ENCODE measurements around the gene CCDC27.

The CCDC27 gene

DNA sequence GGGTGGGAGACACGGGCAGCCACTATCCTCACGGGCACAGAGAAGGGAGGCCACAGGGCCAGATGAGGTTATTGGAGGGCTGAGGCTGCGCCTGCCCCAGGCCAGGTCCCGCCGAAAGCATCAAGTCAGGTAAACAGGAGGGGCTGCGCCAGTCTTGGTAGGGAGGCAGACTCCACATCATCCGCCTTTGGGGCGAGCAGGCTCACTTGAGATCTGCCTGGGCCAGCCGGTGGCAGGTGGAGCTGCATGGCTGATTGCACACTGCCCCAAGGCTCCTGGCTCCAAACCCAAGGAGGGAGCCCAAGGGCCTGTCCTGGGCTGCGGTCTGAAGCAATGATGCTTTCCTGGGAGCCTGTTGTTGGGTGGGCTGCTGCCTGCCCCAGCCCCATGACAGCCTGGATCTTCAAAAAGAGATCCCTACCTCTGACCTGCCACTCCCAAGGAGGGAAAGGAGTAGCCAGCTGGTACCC, 24.9 kb downstream of the CCDC27 start:
- DNase-seq (ENCODE audit: low read depth in 2 of 2), result no peak

DNA sequence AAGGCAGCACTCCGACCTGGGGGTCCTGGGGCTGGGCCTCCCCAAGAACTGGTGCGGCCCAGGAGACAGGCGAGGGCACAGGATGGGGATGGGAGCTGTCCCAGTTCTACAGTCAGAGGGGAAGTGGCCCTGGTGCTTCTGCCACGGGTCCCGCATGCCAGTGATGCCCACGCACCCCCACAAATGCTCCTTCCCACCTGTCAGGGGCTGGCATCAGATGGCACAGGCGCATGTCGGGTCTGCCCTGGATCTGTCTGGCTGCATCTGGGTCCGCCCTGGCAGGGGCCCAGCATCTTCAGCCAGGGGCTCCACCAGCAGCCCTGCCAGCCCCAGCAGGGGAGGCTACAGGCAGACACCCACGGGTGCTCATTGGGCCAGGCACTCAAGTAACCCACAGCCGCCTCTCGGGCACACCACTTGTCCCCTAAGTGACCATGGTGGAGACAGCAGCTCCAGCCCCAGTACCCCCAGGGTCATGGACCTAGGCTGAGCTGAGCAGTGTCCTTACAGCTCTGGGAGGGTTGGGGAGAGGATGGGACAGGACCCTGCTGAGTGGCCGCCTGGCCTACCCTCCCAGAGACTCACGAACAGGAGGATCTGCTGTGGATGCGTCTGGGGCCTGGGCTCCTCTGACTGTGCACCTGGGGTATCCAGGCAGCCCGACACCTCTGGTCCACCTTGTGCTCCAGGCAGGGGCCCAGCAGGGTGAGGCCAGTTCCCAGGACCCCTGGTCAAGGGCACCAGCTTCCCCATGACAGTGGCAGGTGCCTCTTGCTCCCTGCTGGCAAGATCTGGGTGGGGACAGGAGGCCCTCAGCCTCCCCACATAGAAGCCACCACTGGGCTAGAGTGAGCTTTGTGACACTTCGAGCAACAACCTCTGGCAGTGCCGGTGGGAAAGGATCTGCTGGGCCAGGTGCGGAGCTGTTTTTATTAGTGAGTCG, 25.7 kb downstream of the CCDC27 start:
- no peak for DNase-seq (ENCODE audit: low read depth in 2 of 2)

GRCh38 chr1:3778590-3779264, 26.5 kb downstream of the CCDC27 start:
- no peak for DNase-seq (ENCODE audit: low read depth in 2 of 2)

DNA sequence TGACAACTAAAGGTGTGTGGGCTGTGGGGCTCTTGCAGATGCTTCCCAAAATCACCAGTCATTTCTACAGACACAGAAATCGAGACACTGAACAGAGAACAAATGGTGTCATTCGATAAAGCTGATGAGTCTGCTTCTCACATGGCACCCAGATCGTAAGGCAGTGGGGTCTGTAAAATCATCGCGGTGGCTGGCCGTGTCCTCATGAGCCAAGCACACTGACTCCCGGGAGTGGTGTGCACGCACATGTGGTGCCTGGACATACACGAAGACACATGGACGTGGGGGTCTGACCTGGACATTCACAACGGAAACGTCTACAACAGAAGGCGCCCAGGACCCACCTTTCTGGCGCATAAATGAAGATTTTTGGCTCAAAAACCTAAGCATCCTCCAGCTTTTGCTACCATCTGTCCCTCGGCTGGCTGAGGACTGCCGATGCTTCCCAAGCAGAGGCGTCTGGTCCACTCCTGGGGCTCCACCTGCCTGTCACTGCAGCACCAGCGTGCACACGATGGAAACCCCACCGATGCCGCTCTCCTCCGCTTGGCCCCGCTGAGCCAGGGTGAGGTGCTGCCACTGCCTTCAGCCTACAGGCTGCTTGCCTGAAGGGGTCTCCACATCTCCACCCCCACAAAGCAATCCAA, 27.1 kb downstream of the CCDC27 start:
- DNase-seq (ENCODE audit: low read depth in 2 of 2), result no peak

- no peak for DNase-seq (ENCODE audit: low read depth in 2 of 2)
These were observed 27.7 kb downstream of the CCDC27 start for GRCh38 chr1:3779912-3780416.

GRCh38 chr1:3780901-3781300, 28.7 kb downstream of the CCDC27 start:
- DNase-seq (ENCODE audit: low read depth in 2 of 2), result no peak

GRCh38 chr1:3783651-3784474, 31.6 kb downstream of the CCDC27 start:
- DNase-seq (ENCODE audit: low read depth in 2 of 2), result no peak

DNA sequence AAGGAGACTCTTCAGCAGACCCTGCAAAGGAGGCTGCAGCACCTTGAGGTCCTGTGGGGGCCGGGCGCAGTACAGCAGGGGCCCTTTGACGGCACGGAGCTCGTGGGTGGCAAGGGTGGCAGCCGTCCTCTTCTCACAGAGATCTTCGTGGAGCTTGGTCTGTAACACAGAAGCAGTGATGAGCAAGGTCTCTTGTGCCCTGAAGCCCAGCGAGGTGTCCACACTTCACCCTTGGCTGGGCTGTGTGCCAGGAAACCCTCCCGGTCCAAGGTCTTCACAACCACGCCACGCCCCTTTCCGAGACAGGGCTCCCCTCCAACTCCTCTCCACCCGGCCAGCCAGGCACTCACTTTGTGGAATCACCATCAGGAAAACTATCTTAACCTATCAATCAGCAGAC, 32.8 kb downstream of the CCDC27 start:
- DNase-seq (ENCODE audit: low read depth in 2 of 2), result no peak

GRCh38 chr1:3785456-3786157, 33.4 kb downstream of the CCDC27 start:
- no peak for DNase-seq (ENCODE audit: low read depth in 2 of 2)

DNA sequence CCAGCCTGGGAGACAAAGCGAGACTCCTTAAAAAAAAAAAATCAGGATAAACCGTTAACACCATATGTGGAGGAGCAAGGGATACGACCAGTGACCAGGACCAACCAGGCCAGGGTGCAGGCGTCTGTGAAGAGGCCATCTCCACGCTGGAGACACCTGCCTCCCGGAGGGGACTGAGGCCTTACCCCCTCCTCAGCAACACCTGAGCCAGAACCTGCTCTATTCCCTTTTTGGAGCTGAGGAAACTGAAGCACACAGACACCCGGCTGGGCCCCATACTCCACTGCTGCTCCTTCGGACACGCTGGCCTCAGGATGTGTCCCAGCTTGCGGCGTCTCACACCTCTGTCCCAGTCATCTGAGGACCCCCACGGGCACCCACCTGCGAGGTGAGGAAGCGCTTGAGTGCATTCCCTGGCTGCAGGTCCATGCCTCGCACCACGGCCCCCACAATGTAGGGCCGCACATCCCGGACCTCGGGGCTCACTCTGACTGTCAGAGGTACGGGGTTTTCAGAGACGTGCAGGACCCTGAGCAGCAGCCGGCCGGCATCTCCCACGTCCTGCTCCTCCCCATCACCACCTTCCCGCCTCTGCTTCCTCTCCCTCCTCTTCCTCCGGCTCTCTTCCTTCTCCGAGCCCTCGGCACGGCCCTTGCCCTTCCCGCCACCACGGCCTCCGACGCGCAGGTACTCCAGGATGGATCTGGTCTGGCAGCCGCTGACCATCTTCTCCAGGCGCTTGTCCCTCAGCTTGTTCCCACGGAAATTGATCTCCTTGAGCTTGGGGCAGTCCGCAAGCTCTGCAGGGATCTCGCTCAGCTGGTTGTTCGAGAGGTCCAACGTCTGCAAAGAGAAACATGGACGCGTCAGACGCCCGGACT, 34.5 kb downstream of the CCDC27 start:
- DNase-seq (ENCODE audit: low read depth in 2 of 2), result no peak

DNA sequence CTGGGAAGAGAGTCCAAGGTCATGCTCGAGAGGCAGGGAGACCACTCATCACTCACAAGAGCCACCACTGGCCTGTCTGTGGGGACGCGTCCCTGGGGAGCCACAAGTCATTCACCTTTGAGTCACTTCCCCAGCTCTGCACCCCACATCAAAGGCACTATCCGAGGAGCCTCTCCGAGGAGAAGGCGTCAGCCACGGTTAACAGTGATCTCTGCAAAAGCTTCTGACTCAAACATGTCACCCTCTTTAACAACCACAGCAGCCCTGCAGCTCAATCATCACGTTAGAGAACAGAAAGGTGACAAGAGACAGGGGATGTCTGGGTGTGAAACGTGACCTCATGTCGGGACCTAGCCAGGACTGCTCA, 35.1 kb downstream of the CCDC27 start:
- DNase-seq (ENCODE audit: low read depth in 2 of 2), result no peak

GRCh38 chr1:3787745-3788605, 35.7 kb downstream of the CCDC27 start:
- DNase-seq (ENCODE audit: low read depth in 2 of 2), result no peak

DNA sequence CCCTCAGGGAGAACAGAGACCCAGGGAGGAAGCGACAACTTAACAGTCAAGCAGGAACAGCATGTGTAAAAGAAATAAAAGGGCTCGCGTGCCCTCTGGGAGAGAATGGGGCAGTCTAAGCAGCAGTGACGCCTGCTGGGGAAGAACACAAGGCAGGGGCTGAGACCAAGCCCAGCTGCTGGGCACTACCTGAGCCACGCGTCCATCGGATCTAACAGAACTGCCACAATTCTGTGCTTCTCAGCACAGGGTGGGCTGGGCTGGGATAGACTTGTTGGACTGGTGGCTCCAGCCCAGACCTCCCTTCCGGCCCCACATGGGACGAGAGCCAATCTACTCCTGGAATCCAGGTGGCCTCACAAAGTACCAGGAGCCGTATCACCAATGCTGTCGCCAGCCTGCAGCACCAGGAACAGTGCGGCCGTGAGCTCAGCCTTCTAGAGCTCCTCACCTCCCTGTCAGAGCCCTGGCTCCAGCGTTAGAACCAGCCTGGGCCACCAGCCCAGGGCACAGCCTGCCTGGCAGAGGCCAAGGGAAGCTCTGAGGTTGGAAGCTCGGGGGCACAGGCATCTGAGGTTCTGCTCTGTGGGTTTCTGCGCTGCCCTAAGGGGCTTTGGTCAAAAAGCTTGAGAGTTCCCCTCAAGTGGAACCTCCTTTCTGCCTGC, 36.6 kb downstream of the CCDC27 start:
- DNase-seq (ENCODE audit: low read depth in 2 of 2), result no peak

DNA sequence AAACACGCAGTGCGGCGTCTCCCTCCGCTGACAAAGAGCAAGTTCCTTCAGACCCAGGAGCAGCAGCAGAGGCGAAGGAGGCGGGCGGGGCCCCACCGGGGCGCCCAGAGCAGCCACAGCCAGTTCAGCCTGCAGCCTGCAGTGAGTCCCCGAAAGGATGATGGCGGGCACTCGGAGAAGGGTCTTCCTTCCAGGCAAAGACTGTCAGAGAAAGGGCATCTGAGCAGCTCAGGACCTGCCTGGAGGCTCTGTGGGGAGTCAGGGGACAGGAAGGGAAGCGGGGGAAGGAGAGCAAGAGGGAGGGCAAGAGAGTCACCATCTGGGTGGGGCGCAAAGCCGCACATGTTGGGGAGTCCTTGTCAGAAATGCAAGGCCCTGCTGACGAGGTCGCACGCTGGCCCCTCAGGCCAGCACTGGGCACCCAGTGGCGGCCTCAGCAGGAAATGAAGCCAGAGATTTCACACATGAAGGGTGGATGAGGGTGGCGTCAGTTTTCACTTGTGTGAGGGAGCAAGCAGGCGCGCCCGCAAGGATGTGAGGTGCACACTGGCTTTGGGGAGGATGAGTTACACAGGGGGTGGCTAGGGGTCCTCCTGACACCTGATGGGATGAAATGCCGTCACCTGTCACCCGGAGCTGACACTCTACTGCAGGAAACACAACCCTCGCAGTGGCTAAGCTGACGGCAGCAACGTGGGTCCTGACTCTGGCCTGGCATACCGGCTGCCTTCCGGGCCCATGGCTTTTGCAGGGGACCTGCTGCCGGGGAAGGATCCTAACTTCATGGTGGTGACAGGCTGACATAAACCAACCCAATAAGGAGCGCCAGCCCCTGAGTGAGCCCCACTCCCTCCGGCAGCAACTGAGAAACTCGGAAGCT, 37.4 kb downstream of the CCDC27 start:
- DNase-seq (ENCODE audit: low read depth in 2 of 2), result no peak

GRCh38 chr1:3790500-3790923, 38.3 kb downstream of the CCDC27 start:
- DNase-seq (ENCODE audit: low read depth in 2 of 2), result no peak

DNA sequence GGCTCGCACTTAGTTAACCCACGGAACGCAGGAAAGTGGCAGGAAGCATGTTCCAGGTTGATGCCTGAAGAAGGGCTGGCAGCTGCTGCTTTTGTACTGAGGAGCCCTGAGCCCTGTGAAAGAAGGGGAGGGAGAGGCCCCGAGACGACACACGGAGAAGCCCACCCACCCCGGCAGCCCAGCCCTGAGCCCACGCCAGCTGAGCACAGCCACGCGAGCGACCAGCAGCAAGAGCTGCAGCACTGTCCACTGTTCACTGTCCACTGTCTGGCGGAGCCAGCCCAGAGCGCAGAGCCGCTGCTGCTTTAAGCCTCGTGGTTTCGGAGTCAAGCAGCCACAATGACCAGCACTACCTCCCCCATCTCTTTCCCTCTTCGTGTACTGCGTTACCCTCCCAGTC, 38.7 kb downstream of the CCDC27 start:
- no peak for DNase-seq (ENCODE audit: low read depth in 2 of 2)
